ENCODE measurements around the gene COPZ2.

- TF ChIP-seq, protein P1, sequence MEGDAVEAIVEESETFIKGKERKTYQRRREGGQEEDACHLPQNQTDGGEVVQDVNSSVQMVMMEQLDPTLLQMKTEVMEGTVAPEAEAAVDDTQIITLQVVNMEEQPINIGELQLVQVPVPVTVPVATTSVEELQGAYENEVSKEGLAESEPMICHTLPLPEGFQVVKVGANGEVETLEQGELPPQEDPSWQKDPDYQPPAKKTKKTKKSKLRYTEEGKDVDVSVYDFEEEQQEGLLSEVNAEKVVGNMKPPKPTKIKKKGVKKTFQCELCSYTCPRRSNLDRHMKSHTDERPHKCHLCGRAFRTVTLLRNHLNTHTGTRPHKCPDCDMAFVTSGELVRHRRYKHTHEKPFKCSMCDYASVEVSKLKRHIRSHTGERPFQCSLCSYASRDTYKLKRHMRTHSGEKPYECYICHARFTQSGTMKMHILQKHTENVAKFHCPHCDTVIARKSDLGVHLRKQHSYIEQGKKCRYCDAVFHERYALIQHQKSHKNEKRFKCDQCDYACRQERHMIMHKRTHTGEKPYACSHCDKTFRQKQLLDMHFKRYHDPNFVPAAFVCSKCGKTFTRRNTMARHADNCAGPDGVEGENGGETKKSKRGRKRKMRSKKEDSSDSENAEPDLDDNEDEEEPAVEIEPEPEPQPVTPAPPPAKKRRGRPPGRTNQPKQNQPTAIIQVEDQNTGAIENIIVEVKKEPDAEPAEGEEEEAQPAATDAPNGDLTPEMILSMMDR (IDR thresholded peaks at IDR 0.05), result no peak
- TF ChIP-seq POLR2A (IDR thresholded peaks at IDR 0.05), result no peak
Measured at GRCh38 chr17:48062273-48062672, 24.7 kb upstream of the COPZ2 start.
